ENCODE results near the gene PUS1.

PUS1 gene

GRCh38 chr12:131923260-131923659 is 5.8 kb upstream of the PUS1 start:
- Histone ChIP-seq H3K4me3 (ENCODE audit: low read length in 2 of 2) (no peak overlapping the region), H3K27me3 (ENCODE audit: control insufficient read depth in 2 of 2, insufficient read depth in 2 of 2, low read length in 2 of 2) (no peaks in the 10 kb centered on the region), H3K9ac (ENCODE audit: low read depth in 1 of 2, low read length in 2 of 2) (no peak overlapping the region), H3K27ac (ENCODE audit: low read depth in 2 of 2, low read length in 2 of 2) (peak overlapping the region in 1 of 2 donors; percentile 38), H3K36me3 (ENCODE audit: control insufficient read depth in 2 of 2, insufficient read depth in 2 of 2, low read length in 2 of 2) (peaks cover 7 to 16% of the 10 kb centered on the region in 2 donors), H3K4me1 (ENCODE audit: control insufficient read depth in 2 of 2, insufficient read depth in 2 of 2, low read length in 2 of 2) (no peaks in the 10 kb centered on the region), H3K9me3 (ENCODE audit: control insufficient read depth in 2 of 2, low read length in 2 of 2) (no peaks in the 10 kb centered on the region)

DNA sequence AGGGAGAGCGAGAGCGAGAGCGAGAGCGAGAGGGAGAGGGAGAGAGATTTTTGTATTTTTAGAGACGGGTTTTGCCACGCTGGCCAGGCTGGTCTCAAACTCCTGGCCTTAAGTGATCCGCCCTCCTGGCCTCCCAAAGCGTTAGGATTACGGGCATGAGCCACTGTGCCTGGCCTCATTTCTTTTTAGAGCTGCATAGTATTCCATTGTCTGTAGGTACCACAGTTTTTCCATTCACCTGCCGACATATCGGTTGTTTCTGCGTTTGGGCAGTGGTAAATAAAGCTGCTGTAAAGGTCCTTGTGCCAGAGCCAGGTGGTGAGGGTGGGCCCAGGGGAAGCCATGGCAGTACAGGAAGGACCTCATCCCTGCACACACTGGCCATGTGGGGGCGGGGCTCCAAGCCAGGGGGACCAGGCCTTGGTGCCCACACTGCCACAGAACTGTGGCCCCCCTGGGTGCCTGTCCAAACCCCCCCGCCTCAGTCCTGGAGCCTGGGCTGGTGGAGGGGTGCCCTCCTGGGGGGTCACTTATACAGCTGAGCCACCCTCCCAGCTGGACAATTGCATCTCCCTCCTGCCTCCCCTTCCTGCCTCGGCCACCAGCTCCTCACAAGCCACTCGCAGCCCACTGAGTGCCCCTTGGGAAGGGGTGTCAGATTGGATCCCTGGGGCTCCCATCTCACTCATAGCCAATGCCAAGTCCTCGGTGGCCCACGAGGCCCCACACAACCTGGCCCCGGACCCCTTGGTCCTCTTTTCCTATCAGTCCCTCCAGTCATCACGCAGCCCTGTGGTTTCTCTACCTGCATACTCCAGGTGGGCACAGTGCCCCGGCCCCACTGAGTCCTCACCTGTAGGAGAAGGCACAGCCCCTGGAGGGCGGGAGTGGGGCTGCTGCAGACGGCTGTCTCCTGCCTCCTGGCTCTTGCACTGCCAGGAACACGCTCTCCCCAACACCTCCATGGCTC is 1.7 kb upstream of the PUS1 start:
- H3K4me1 ChIP-seq (ENCODE audit: control insufficient read depth in 2 of 2, insufficient read depth in 2 of 2, low read length in 2 of 2), result peaks cover 6 to 8% of the 10 kb centered on the region in 2 donors
- H3K4me3 ChIP-seq (ENCODE audit: low read length in 2 of 2), result no peak overlapping the region
- no peak overlapping the region for H3K27ac ChIP-seq (ENCODE audit: low read depth in 2 of 2, low read length in 2 of 2)
- H3K9me3 ChIP-seq (ENCODE audit: control insufficient read depth in 2 of 2, low read length in 2 of 2), result no peaks in the 10 kb centered on the region
- H3K27me3 ChIP-seq (ENCODE audit: control insufficient read depth in 2 of 2, insufficient read depth in 2 of 2, low read length in 2 of 2), result no peaks in the 10 kb centered on the region
- no peak overlapping the region for H3K9ac ChIP-seq (ENCODE audit: low read depth in 1 of 2, low read length in 2 of 2)
- peaks cover 5 to 7% of the 10 kb centered on the region in 2 donors for H3K36me3 ChIP-seq (ENCODE audit: control insufficient read depth in 2 of 2, insufficient read depth in 2 of 2, low read length in 2 of 2)

DNA sequence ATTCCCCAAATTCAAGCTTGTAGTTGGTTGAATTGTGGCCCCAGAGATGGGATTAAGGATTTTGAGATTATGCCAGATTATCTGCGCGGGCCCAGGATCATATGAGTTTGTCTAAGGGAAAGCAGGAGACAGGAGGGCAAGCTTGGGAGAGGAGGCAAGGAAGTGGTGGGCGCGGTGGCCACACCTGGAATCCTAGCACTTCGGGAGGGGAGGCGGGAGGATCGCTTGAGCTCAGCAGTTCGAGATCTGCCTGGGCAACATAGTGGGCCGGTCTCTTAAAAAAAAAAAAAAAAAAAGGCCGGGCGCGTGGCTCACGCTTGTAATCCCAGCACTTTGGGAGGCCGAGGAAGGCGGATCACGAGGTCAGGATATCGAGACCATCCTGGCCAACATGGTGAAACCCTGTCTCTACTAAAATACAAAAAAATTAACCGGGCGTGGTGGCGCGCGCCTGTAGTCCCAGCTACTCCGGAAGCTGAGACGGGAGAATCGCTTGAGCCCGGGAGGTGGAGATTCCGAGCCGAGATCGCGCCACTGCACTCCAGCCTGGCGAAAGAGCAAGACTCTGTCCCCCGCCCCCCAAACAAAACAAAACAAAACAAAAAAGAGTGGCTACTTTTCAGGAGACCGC is 881 bp upstream of the PUS1 start:
- Histone ChIP-seq H3K9me3 (ENCODE audit: control insufficient read depth in 2 of 2, low read length in 2 of 2) (no peaks in the 10 kb centered on the region), H3K36me3 (ENCODE audit: control insufficient read depth in 2 of 2, insufficient read depth in 2 of 2, low read length in 2 of 2) (peaks cover 11 to 15% of the 10 kb centered on the region in 2 donors), H3K4me1 (ENCODE audit: control insufficient read depth in 2 of 2, insufficient read depth in 2 of 2, low read length in 2 of 2) (peaks cover 6 to 8% of the 10 kb centered on the region in 2 donors), H3K27ac (ENCODE audit: low read depth in 2 of 2, low read length in 2 of 2) (peak overlapping the region; percentile 79 to 82), H3K9ac (ENCODE audit: low read depth in 1 of 2, low read length in 2 of 2) (peak overlapping the region; percentile 63 to 78), H3K4me3 (ENCODE audit: low read length in 2 of 2) (peak overlapping the region; percentile 69 to 71), H3K27me3 (ENCODE audit: control insufficient read depth in 2 of 2, insufficient read depth in 2 of 2, low read length in 2 of 2) (no peaks in the 10 kb centered on the region)

DNA sequence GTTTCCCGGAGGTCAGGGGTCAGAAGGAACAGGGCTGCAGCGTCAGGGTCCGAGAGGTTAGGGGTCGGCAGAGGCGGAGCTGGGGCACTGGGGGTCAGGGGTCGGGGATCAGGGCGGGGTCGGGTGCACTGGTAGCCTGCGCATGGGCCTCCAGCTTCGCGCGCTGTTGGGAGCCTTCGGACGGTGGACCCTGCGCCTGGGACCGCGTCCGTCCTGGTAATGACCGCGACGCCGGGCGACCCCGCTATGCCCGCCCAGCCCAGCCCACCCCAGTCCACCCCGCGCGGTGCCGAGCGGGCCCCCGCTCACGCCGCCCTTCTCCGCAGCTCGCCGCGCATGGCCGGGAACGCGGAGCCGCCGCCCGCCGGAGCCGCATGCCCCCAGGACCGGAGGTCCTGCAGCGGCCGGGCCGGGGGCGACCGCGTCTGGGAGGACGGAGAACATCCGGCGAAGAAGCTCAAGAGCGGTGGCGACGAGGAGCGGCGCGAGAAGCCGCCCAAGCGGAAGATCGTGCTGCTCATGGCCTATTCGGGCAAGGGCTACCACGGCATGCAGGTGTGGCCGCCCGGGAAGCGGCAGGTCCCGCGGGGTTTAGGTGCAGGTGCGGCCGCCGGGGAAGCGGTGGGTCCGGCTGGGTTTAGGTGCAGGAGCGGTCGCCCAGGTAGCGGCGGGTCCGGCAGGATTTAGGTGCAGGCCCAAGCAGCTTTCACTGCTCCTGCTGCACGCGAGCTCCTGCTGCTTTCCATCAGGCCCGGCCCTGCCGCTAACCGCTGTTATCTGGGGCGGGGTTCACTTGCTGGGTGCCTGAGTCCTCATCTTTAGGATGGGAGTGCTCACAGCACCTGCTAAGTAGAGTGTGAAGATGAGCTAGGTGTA is 743 bp downstream of the PUS1 start:
- Histone ChIP-seq H3K36me3 (ENCODE audit: control insufficient read depth in 2 of 2, insufficient read depth in 2 of 2, low read length in 2 of 2) (peaks cover 22 to 29% of the 10 kb centered on the region in 2 donors), H3K27ac (ENCODE audit: low read depth in 2 of 2, low read length in 2 of 2) (peak overlapping the region; percentile 7 to 61)

DNA sequence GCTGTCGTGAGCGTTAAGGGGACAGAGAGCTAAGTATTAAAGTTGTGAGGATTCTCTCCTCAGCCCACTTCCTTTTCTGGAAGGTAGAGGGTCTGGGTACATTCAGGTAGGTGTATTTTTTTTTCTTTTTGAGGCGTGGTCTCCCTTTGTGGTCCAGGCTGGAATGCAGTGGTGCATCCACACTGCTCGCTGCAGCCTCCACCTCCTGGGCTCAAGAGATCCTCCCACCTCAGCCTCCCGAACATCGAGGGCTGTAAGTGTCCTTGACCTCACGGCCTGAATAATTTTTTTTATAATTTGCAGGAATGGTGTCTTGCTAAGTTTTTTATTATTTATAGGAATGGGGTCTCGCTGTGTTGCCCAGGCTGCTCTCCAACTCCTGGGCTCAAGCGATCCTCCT is 1.4 kb downstream of the PUS1 start:
- H3K27ac ChIP-seq (ENCODE audit: low read depth in 2 of 2, low read length in 2 of 2), result no peak overlapping the region

More for the DNA sequence above, 743 bp downstream of the PUS1 start:
- H3K9ac ChIP-seq (ENCODE audit: low read depth in 1 of 2, low read length in 2 of 2), result peak overlapping the region; percentile 68 to 81
- peaks cover 6 to 8% of the 10 kb centered on the region in 2 donors for H3K4me1 ChIP-seq (ENCODE audit: control insufficient read depth in 2 of 2, insufficient read depth in 2 of 2, low read length in 2 of 2)
- H3K9me3 ChIP-seq (ENCODE audit: control insufficient read depth in 2 of 2, low read length in 2 of 2), result no peaks in the 10 kb centered on the region
- H3K27me3 ChIP-seq (ENCODE audit: control insufficient read depth in 2 of 2, insufficient read depth in 2 of 2, low read length in 2 of 2), result no peaks in the 10 kb centered on the region
- H3K4me3 ChIP-seq (ENCODE audit: low read length in 2 of 2), result peak overlapping the region; percentile 81 to 86

DNA sequence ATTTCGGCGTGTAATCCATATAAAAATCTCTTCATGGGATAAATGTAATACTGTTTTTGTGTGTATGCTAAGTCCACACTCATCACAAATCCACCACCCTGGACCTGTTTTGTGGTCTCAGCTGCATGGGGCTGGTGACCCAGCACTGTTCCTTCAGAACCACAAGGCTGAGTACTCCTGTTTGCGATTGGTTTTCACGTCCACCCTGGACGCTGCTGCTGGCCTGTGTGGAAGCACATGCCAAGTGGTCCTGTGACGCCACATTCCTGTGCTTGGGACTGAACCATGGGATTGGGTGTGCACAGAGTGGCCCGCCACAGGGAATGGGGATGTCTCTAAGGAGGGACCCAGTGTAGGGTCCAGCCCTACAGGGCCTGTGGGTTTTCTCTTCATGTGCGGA is 4.3 kb downstream of the PUS1 start:
- Histone ChIP-seq H3K4me3 (ENCODE audit: low read length in 2 of 2) (no peak overlapping the region), H3K9ac (ENCODE audit: low read depth in 1 of 2, low read length in 2 of 2) (no peak overlapping the region), H3K27ac (ENCODE audit: low read depth in 2 of 2, low read length in 2 of 2) (no peak overlapping the region), H3K27me3 (ENCODE audit: control insufficient read depth in 2 of 2, insufficient read depth in 2 of 2, low read length in 2 of 2) (no peaks in the 10 kb centered on the region), H3K4me1 (ENCODE audit: control insufficient read depth in 2 of 2, insufficient read depth in 2 of 2, low read length in 2 of 2) (peaks cover 6 to 8% of the 10 kb centered on the region in 2 donors), H3K36me3 (ENCODE audit: control insufficient read depth in 2 of 2, insufficient read depth in 2 of 2, low read length in 2 of 2) (peaks cover 30% of the 10 kb centered on the region in 2 donors), H3K9me3 (ENCODE audit: control insufficient read depth in 2 of 2, low read length in 2 of 2) (no peaks in the 10 kb centered on the region)

More for the DNA sequence above, 1.4 kb downstream of the PUS1 start:
- Histone ChIP-seq H3K27me3 (ENCODE audit: control insufficient read depth in 2 of 2, insufficient read depth in 2 of 2, low read length in 2 of 2) (no peaks in the 10 kb centered on the region), H3K4me1 (ENCODE audit: control insufficient read depth in 2 of 2, insufficient read depth in 2 of 2, low read length in 2 of 2) (peaks cover 6 to 8% of the 10 kb centered on the region in 2 donors), H3K4me3 (ENCODE audit: low read length in 2 of 2) (peak overlapping the region; percentile 81 to 86), H3K36me3 (ENCODE audit: control insufficient read depth in 2 of 2, insufficient read depth in 2 of 2, low read length in 2 of 2) (peaks cover 26 to 29% of the 10 kb centered on the region in 2 donors), H3K9ac (ENCODE audit: low read depth in 1 of 2, low read length in 2 of 2) (peak overlapping the region in 1 of 2 donors; percentile 68), H3K9me3 (ENCODE audit: control insufficient read depth in 2 of 2, low read length in 2 of 2) (no peaks in the 10 kb centered on the region)

DNA sequence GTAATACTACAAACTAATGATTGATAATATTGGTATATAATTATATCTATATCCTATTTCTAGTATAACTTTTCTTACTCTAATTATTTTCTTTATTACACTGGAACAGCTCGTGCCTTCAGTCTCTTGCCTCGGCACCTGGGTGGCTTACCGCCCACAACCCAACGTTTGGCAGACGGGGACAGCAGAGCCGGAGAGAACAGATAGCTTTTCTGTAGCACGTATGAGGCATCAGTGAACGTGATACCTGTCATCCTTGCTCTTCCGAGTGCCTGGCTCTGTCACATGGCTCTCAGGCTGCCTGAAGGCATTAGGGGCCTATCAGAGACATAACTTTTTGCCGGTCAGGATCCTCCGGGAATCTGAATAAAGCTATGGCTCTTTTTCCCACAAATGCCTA is 5.5 kb downstream of the PUS1 start:
- Histone ChIP-seq H3K36me3 (ENCODE audit: control insufficient read depth in 2 of 2, insufficient read depth in 2 of 2, low read length in 2 of 2) (peaks cover 30 to 33% of the 10 kb centered on the region in 2 donors), H3K4me1 (ENCODE audit: control insufficient read depth in 2 of 2, insufficient read depth in 2 of 2, low read length in 2 of 2) (peaks cover 12 to 13% of the 10 kb centered on the region in 2 donors), H3K27ac (ENCODE audit: low read depth in 2 of 2, low read length in 2 of 2) (no peak overlapping the region), H3K27me3 (ENCODE audit: control insufficient read depth in 2 of 2, insufficient read depth in 2 of 2, low read length in 2 of 2) (no peaks in the 10 kb centered on the region), H3K4me3 (ENCODE audit: low read length in 2 of 2) (no peak overlapping the region), H3K9ac (ENCODE audit: low read depth in 1 of 2, low read length in 2 of 2) (no peak overlapping the region), H3K9me3 (ENCODE audit: control insufficient read depth in 2 of 2, low read length in 2 of 2) (no peaks in the 10 kb centered on the region)

GRCh38 chr12:131938082-131938481 is 9.0 kb downstream of the PUS1 start:
- Histone ChIP-seq H3K9me3 (ENCODE audit: control insufficient read depth in 2 of 2, low read length in 2 of 2) (no peaks in the 10 kb centered on the region), H3K36me3 (ENCODE audit: control insufficient read depth in 2 of 2, insufficient read depth in 2 of 2, low read length in 2 of 2) (peaks cover 31 to 34% of the 10 kb centered on the region in 2 donors), H3K27ac (ENCODE audit: low read depth in 2 of 2, low read length in 2 of 2) (peak overlapping the region in 1 of 2 donors; percentile 76), H3K9ac (ENCODE audit: low read depth in 1 of 2, low read length in 2 of 2) (no peak overlapping the region), H3K4me3 (ENCODE audit: low read length in 2 of 2) (no peak overlapping the region), H3K4me1 (ENCODE audit: control insufficient read depth in 2 of 2, insufficient read depth in 2 of 2, low read length in 2 of 2) (peaks cover 4 to 14% of the 10 kb centered on the region in 2 donors), H3K27me3 (ENCODE audit: control insufficient read depth in 2 of 2, insufficient read depth in 2 of 2, low read length in 2 of 2) (no peaks in the 10 kb centered on the region)

DNA sequence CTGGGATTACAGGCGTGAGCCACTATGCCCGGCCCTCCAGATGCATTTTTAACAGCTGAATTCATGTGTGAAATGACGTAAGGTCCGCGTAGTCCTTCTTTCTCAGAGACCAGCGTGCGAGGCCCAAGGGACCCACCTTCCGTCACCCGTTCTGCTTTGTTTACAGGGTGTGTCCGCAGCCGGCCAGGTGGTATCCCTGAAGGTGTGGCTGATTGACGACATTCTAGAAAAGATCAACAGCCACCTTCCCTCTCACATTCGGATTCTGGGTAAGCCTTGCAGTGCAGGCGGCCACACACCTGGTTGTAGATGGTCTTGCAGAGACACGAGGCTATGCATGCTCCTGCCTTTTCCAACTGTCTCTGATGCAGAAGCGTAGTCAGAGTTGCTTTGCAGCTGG is 9.9 kb downstream of the PUS1 start:
- H3K9ac ChIP-seq (ENCODE audit: low read depth in 1 of 2, low read length in 2 of 2), result peak overlapping the region; percentile 9 to 58
- peaks cover 24 to 27% of the 10 kb centered on the region in 2 donors for H3K36me3 ChIP-seq (ENCODE audit: control insufficient read depth in 2 of 2, insufficient read depth in 2 of 2, low read length in 2 of 2)
- H3K4me3 ChIP-seq (ENCODE audit: low read length in 2 of 2), result no peak overlapping the region
- peak overlapping the region; percentile 69 to 76 for H3K27ac ChIP-seq (ENCODE audit: low read depth in 2 of 2, low read length in 2 of 2)
- H3K9me3 ChIP-seq (ENCODE audit: control insufficient read depth in 2 of 2, low read length in 2 of 2), result no peaks in the 10 kb centered on the region
- H3K27me3 ChIP-seq (ENCODE audit: control insufficient read depth in 2 of 2, insufficient read depth in 2 of 2, low read length in 2 of 2), result no peaks in the 10 kb centered on the region
- peaks cover 4 to 14% of the 10 kb centered on the region in 2 donors for H3K4me1 ChIP-seq (ENCODE audit: control insufficient read depth in 2 of 2, insufficient read depth in 2 of 2, low read length in 2 of 2)
